ENCODE data around the gene SCO2. TPM values are rescaled to one million over a fixed set of nuclear protein-coding genes. Genes with fewer than 3 reads are reported as not detected.

The SCO2 gene
- total and polyA plus RNA-seq, 2 of the 13 experiments (the other 11 are each of a cell fraction or from before 2014, with no cell fraction given) = 0.32 to 3.7 TPM

- no peak for TF ChIP-seq REST (IDR thresholded peaks at IDR 0.05; ENCODE audit: borderline replicate concordance in 1 of 2, low read depth in 1 of 2, low read length in 2 of 2)
- peak; percentile 56; the same call in 1 of the 2 replicates for TF ChIP-seq NAIF1 (CRISPR knock-in tag; IDR thresholded peaks at IDR 0.05; ENCODE audit: borderline replicate concordance)
- TF ChIP-seq HNF1A (IDR thresholded peaks at IDR 0.05; ENCODE audit: low read depth) = no peak
- no peak for TF ChIP-seq HNF1A (CRISPR knock-in tag; IDR thresholded peaks at IDR 0.05; ENCODE audit: borderline replicate concordance)
- no peak for TF ChIP-seq TEAD2 (CRISPR knock-in tag; IDR thresholded peaks at IDR 0.05)
- TF ChIP-seq MBD4 (IDR thresholded peaks at IDR 0.05; ENCODE audit: borderline replicate concordance, low read length) = no peak
- peak; percentile 99 for TF ChIP-seq AKAP8 (CRISPR knock-in tag; IDR thresholded peaks at IDR 0.05)
- peak; percentile 35; the same call in 1 of the 2 replicates for TF ChIP-seq KAT8 (CRISPR knock-in tag; IDR thresholded peaks at IDR 0.05)
- TF ChIP-seq KDM1A (CRISPR knock-in tag; IDR thresholded peaks at IDR 0.05) = no peak
- 0 out of 2 replicates have a peak, but pooled peaks have one; percentile 24 for TF ChIP-seq ZNF333 (CRISPR knock-in tag; IDR thresholded peaks at IDR 0.05; ENCODE audit: borderline replicate concordance)
- no peak for TF ChIP-seq ZNF704 (CRISPR knock-in tag; IDR thresholded peaks at IDR 0.05; ENCODE audit: borderline replicate concordance)
- no peak for TF ChIP-seq PAWR (CRISPR knock-in tag; IDR thresholded peaks at IDR 0.05; ENCODE audit: borderline replicate concordance)
- TF ChIP-seq RFXANK (CRISPR knock-in tag; IDR thresholded peaks at IDR 0.05) = no peak
- TF ChIP-seq ZNF484 (CRISPR knock-in tag; IDR thresholded peaks at IDR 0.05; ENCODE audit: borderline replicate concordance, low read depth) = no peak
- TF ChIP-seq ZKSCAN1 (IDR thresholded peaks at IDR 0.05; ENCODE audit: low read length) = no peak
- TF ChIP-seq ZNF546 (CRISPR knock-in tag; conservative IDR thresholded peaks at IDR 0.05) = no peak; the same call in 1 of the 2 replicates
- no peak for TF ChIP-seq MAFF (IDR thresholded peaks at IDR 0.05; ENCODE audit: low read depth, low read length)
- no peak for TF ChIP-seq LBX2 (CRISPR knock-in tag; IDR thresholded peaks at IDR 0.05; ENCODE audit: borderline replicate concordance)
- no peak for TF ChIP-seq CERS6 (CRISPR knock-in tag; IDR thresholded peaks at IDR 0.05)
- no peak for TF ChIP-seq ZNF343 (CRISPR knock-in tag; IDR thresholded peaks at IDR 0.05)
Observed at GRCh38 chr22:50529897-50530579, 4.6 kb upstream of the SCO2 start, which contains the start of gene TYMP (continued).

Measured in HepG2 (cell line).